HG02943 (cell line): ENCODE results near the gene POLDIP2.
A peak's percentile ranks its signal among the peaks of the same experiment; 100 is the strongest.

ENCODE experiments used
- ATAC-seq: cut with Tn5 transposase; IDR thresholded peaks from one replicate; pipeline ENCODE4 v1.9.1; 2021; ENCODE audit warnings: mild to moderate bottlenecking, low read depth, moderate library complexity; ENCODE audit not compliant: unreplicated experiment

Gene POLDIP2

DNA sequence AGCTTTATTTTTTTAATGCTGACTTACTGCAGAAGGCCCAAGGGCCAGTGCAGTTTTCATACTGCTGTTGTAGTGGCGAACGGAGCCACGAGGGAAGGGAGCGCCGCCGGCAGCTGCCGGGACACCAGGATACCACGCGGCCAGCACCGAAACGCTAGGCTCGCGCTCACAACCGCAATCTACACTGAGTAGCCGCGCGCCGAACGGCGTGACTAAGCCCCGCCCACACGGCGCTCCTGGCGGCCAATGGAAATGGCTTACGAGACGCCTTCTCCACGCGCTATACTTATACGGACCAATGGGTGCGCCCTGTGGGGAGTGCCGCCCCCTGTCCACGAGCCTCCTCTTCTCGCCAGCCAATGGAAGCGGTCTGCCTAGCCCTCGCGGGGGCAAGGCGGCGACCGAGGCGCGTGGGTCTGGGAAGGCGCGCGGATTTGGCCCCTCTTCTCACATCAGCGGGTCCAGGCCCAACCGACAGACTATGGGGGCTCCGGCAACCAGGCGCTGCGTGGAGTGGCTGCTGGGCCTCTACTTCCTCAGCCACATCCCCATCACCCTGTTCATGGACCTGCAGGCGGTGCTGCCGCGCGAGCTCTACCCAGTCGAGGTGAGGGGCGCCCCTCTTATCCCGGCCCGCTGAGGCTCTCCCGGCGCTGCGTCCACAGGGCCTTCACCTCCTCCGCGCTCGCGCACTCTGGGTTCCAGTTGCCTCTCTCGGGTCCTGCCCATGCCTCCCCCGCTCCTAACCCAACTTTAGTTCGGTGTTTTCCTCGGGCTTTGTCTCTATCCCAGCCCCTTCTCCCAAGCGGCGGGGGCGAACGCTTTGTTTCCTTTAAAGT lies 38.3 kb downstream of the POLDIP2 start, which contains the start of gene TMEM97:
TMEM97 (plus strand) TSS at position 442 of the 839 bp plus-strand sequence; CDS start at position 482, 40 bp downstream.
- peak; percentile 94 for ATAC-seq

DNA sequence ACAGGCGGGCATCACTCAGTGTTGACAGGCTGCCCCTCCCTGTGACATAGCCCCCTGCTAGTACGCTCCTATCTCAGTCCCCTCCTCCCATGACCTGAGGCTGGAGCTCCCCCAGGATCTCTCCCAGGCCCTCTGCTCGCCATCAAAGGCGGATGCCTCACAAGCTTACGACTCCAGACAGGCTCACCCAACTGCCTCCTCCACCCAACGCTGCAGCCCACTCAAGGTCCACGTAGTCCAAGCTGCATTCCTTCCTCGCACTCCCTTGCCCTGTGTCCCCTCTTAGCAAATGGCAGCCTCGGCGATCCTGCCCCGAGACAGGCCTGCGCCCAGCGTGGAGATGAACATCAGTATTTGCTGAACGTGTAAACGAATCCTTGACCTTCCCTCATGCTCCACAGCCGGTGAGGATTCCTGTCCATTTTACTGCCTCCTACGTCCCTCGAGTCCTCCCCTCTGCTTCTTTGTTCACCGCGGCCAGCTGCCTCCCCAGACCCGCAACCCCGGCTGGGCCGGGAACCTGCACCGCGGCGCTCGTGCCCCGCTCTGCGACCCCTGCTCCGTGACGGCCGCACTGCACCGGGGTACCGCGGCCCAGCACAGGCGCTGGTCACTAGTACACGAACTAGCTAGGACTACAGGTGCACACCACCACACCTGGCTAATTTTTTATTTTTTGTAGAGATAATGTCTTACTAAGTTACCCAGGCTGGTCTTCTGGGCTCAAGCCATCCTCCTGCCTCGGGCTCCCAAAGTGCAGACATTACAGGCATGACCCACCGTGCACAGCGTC lies 39.2 kb downstream of the POLDIP2 start:
- no peak for ATAC-seq

DNA sequence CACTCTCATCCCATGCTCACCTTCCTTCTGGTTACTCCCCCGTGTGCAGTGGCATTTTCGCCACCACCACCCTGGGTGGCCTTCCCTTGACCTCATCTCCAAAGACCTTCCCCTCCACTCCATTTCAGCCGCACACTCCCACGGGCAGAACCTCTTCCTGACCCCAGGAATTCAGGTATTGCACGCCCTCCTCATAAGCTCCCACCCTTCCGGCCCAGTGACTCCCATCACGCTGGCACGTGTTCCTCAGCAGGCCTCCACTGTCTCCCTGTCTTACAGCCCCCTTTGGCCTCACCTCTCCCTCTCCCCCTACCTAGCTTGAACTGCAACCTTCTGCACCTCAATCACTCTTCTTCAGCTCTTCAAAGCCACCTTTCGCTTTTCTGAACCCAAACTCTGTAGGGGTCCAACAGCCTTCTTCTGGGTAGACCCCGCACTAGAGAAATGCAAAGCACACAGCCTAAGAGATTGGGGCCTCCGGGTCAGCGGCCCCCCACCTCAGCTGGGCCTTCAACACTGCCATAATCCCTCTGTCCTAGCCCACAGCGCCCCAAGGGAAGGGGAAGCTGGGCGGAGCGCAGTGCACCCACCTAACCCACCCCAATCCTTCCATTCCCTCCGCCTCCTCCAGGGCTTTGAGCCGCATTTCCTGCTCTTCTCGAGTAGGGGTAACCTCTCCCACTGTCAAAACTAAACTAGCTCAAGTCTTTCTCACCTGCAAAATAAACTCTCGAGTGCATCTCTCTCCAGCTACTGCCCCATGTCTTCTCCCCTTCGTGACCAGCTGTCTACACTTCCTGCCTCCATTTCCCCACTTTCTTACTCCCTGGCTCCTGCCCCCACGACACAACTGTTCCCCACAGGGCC lies 40.0 kb downstream of the POLDIP2 start:
- no peak for ATAC-seq

DNA sequence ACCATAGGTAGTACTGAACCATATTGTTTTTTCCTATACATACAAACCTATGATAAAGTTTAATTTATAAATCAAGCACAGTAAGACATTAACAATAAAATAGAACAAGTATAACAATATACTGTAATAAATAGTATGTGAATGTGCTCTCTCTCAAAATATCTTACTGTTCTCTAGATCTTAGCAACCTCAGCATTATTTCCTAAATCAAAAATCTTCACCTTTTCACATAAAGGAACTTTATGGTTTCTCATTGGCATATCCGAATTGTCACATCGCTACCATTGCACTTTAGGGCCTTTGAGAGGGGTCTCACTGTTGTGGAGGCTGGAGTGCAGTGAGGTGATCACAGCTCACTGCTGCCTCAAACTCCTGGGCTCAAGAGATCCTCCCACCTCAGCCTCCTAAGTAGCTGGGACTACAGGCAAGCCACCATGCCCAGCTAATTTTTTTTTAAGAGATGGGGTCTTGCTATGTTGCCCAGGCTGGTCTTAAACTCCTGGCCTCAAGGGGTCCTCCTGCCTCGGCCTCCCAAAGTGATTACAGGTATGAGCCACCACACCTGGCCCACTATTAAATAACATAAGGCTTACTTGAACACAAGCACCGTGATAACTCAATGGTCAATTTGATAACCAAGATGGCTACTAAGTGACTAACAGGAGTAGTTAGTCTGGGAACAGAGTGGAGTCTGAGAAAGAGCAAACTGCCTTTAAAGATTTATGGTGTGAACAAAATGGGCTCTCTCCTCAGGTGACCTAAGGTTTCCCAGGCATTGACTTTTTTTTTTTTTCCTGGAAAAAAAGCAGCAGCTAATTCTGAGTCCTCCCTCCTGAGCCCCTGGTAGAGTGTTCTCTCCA lies 41.3 kb downstream of the POLDIP2 start:
- ATAC-seq = no peak

DNA sequence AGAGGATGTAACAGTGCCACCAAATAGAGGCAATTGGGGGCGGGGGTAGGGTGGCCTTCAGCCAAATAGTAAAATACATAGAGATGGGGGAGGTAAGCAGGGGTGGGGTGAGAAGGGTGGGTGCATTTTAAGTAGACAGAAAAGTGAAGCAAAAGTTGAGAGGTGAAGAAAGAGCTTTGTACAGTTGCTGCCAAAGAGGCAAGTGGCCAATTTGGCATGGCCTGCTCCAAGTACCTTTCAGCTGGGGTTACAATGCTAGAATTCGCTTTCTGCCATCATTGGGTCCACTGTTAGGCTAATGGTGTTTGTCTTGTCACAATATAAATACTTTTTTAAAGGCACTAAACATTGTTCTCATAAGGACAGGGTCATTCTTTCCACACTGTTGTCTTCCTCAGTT lies 43.5 kb downstream of the POLDIP2 start:
- ATAC-seq = no peak

DNA sequence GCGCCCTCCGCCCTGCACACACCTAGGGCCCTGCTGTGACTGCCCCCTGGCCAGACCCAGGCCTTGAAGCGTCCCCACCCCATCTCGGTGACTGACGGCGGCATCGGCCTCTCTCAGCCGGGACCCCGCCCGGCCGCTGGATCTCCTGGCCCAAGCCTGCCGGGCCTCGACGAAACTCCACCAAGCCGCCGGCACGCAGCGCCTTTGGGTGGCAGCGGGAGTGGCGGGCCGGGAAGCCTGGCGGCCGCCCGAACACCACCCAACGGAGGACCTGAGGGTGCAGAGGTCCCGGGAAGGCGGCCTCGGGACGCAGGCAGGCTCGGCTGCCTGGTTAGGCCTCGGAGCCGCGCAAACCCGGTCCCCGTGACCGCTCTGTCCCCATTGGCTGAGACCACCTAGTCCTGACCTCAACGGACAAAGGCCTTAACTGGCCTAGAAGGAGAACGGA lies 50.3 kb downstream of the POLDIP2 start:
- ATAC-seq = no peak

GRCh38 chr17:28298449-28298848 lies 58.9 kb downstream of the POLDIP2 start:
- ATAC-seq = no peak
